GM18909 (cell line): ENCODE data around the gene SLC9A2.

ENCODE experiments used
- ATAC-seq: cut with Tn5 transposase; IDR thresholded peaks from one replicate; pipeline ENCODE4 v1.9.1; 2021; ENCODE audit warnings: mild to moderate bottlenecking; ENCODE audit not compliant: unreplicated experiment, poor library complexity

The SLC9A2 gene

DNA sequence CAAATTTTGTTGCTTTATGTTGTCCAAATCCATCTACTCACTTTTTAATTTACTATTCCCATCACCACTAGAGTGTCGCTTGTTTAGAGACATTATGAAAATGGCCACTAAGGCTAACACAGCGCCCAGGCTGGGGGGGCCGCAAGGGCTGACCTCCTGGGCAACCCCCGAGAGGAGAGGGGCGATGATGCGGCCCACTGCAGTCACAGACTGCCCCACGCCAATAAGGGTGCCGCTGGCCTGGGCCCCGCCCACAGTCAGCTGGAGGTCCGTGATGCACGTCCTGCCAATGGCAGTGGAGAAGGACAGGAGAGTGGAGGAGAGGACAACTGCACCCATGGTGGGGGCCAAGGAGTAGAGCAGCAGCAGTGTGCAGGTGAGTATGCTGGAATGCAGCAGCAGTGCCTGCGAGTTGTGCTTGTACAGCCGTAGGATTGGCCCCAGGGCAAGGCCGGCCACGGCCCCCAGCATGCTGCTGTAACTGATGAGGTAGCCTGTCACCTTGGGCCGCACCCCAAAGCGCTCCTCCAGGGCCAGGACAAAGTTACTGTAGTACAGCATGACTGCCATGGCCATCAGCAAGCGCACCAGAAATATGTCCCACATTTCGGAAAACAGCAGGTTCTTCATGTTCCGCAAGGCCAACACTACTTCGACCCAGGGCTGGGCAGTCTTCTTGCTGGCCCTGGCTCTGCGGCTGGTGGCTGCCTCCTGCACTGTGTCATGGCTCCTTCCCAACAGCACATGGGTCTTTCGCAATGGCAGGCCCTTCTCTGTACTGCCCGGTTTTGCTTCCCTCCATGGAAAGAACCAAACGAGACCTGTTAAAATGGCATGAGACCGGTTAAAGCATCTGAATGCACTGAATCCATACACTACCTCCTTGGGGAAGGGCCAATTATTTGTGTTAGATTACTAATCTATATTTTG is 99.3 kb downstream of the SLC9A2 start:
- no peak for ATAC-seq

DNA sequence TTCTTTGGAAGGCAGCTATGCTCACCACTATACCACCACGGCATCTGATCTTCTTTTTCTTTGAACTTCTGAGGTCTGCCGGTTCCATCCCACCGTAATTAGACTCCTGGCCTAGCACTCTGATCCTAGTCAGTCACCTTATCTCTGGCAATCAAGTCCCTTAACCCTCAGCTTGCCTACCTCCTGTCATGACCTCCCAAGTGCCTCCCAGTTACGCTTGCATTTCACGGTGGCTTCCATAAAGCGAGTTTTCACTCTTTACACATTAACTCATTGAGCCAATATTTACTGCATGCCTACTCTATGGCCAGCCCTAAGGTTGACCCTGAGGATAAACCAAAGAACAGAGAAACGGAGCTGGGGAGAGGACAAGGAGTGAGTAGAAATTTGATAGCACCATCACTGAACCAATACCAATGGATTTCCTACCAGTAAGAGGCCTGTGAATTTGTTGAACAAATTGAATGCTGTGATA is 104.7 kb downstream of the SLC9A2 start:
- ATAC-seq = no peak

DNA sequence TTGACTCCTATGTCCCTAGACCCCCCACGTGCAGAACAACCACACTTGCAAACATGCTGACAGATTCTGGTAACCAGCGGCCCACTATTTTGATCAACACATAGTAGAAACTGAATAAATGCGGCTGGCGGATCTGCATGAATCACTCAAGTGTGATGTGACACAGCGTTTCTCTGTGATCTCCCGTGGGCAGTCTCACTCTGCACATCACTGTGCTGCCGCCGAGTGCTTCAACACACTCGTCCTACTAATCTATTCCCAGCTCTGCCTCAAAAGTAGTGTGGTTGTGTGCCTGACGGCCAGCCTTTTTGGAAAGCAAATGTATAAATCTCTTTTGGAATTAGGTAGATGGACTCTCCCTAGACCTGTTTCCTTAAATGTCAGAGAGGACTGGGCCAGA is 105.2 kb downstream of the SLC9A2 start:
- ATAC-seq = no peak

- ATAC-seq = no peak
Measured at GRCh38 chr2:102726128-102727087, 107.1 kb downstream of the SLC9A2 start.

- ATAC-seq = no peak
Measured at GRCh38 chr2:102735416-102736109, 116.2 kb downstream of the SLC9A2 start.

- ATAC-seq = peak; percentile 19
Measured at GRCh38 chr2:102736110-102736409, 116.7 kb downstream of the SLC9A2 start.

- ATAC-seq = peak; percentile 93
Measured at GRCh38 chr2:102736410-102737409, 117.4 kb downstream of the SLC9A2 start.

DNA sequence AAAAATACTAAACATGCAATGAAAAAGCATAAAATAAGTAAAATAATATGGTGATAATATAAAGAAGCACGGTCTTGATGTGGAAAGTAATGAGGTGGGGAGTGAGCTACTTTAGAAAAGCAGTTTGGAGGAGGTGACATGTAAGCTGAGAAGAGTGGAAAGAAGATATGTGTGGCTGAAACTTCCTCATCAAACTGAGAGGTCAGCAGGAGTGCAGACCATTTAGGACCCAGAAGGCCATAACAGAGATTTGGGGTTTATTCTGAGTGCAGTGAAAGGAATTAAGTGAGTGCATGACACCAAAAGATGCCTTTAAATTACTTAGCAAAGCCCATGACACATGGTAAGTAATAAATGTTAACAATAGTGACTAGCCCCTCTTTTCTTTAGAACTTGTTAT is 118.1 kb downstream of the SLC9A2 start:
- peak; percentile 63 for ATAC-seq

DNA sequence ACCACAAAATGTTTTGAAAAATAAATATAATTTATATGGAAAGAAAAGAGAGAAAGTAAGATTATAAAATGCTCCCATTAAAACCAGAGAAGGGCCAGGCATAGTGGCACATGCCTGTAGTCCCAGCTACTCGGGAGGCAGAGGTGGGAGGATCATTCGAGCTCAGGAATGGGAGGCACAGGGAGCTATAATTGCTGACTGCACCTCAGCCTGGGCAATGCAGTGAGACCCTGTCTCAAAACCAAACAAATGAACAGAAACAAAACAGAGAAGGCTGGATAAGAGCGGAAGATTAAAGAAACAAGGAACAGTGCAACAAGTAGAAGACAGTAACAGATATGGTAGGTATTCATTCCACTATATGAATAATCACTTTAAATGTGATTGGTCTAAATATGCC is 123.9 kb downstream of the SLC9A2 start:
- ATAC-seq = no peak

- ATAC-seq = no peak
Measured at GRCh38 chr2:102748107-102748506, 128.8 kb downstream of the SLC9A2 start.

DNA sequence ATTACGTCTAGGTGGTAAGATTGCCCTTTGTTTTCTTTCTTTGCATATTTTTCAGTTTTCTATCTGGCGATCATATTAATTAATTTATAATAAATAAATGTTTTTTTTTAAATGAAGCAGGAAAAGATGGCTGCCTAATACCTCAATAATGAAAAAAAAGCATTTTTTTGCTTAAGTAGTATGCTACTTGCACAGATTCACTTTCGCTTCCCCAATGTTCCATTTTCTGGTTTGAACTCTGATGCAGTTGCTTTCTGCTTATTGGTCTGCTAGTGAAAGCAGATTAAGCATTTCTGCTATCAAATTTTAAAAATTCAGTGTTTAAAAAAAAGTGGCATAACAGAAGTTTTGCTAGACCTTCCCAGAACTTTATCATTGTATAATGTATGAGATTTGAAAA is 130.6 kb downstream of the SLC9A2 start:
- ATAC-seq = peak; percentile 88

DNA sequence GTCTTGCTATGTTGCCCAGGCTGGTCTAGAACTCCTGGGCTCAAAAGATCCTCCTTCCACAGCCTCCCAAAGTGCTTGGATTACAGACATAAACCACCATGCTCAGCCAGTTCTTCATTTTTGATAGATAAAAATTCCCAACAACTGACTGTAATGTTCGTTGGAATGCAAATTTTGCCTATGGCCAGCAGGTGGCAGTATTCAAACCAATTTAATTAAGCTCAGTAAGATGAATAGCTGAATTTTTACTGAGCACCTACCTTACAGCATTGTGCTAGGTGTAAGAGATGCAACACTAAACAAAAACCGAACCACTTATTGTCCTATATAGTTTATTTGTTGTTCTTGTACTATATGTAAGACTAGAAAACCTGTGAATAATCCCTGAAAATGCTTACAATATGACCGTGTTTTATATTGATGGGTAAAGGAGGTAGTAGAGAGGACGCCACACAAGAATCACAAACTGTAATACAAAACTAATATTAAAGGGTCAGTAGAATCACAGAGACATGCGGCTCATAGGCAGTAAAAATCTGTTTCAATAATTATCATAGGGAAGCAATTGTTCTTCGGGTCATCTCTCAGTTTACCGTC is 134.3 kb downstream of the SLC9A2 start:
- no peak for ATAC-seq

DNA sequence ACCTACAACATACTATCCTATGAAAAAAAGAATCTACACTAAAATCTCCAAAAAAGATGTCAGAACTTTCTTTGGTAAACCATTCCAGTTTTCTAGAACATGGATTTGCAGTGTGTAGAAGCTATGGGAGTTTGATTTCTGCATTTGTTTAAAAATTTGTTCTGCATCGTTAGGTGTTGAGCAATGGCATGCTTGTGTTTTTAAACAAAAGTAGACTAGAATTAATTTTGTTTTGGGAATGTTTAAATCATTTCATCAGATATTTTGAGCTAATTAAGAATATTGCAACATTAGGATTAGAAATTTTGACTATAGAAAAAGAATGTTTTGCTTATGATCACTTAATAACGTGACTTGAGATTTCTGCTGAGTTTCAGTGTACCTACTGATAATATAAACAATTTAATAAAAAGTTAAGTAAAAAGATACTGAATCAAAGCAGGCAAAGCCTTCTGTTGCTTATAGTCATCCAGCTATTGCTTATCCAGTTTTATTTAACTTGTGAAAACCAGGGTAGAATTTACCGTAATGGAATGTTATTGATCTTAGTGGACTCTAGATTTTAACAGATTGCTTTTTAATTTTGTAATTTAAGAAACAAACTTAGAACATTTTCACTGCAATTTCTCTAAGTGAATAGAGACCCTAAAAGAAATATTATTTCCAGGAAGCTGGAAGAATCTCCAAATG is 135.2 kb downstream of the SLC9A2 start:
- no peak for ATAC-seq

GRCh38 chr2:102755284-102755683 is 135.9 kb downstream of the SLC9A2 start:
- no peak for ATAC-seq

- ATAC-seq = no peak
Measured at GRCh38 chr2:102758439-102758838, 139.1 kb downstream of the SLC9A2 start.
